Fibroblast of skin of right biceps (primary cell): ENCODE data around the gene L1CAM.

Experiments used
- DNase-seq: peaks from one replicate; pipeline ENCODE4 v3.0.0-alpha.2; 2013

The L1CAM gene

GRCh38 chrX:153885968-153886903 is at the start of gene L1CAM:
L1CAM (minus strand) TSS chrX:153886173; CDS start chrX:153875836, 10,337 bp downstream.
- no peak for DNase-seq

- no peak for DNase-seq
These were observed 49.4 kb upstream of the L1CAM start for GRCh38 chrX:153935326-153935851.

GRCh38 chrX:153934762-153935325 is 48.9 kb upstream of the L1CAM start, which contains the start of gene NAA10:
NAA10 (minus strand) TSS chrX:153935037; CDS start chrX:153934904, 133 bp downstream.
- peak; percentile 76 for DNase-seq

GRCh38 chrX:153934148-153934761 is 48.3 kb upstream of the L1CAM start:
- no peak for DNase-seq

GRCh38 chrX:153933748-153934147 is 47.8 kb upstream of the L1CAM start:
- DNase-seq: peak; percentile 47

- no peak for DNase-seq
These were observed 46.4 kb upstream of the L1CAM start for GRCh38 chrX:153932220-153932915.

- no peak for DNase-seq
These were observed 45.8 kb upstream of the L1CAM start for GRCh38 chrX:153931748-153932147.

- no peak for DNase-seq
These were observed 45.2 kb upstream of the L1CAM start for GRCh38 chrX:153931151-153931550.

GRCh38 chrX:153930011-153930910 is 44.3 kb upstream of the L1CAM start:
- no peak for DNase-seq

GRCh38 chrX:153929576-153929975 is 43.6 kb upstream of the L1CAM start:
- DNase-seq: no peak

GRCh38 chrX:153928846-153929245 is 42.9 kb upstream of the L1CAM start:
- DNase-seq: no peak

- DNase-seq: peak; percentile 97
These were observed 42.2 kb upstream of the L1CAM start for GRCh38 chrX:153927922-153928760.

GRCh38 chrX:153927672-153927921 is 41.6 kb upstream of the L1CAM start:
- DNase-seq: no peak

GRCh38 chrX:153926858-153927671 is 41.1 kb upstream of the L1CAM start:
- peak; percentile 35 for DNase-seq

GRCh38 chrX:153926552-153926857 is 40.5 kb upstream of the L1CAM start:
- no peak for DNase-seq

- no peak for DNase-seq
These were observed 40.0 kb upstream of the L1CAM start, which contains the start of gene ARHGAP4 for GRCh38 chrX:153925739-153926551. ARHGAP4 (minus strand) TSS chrX:153926264; CDS start chrX:153926202, 62 bp downstream.

GRCh38 chrX:153925387-153925738 is 39.4 kb upstream of the L1CAM start:
- DNase-seq: no peak

- peak; percentile 41 for DNase-seq
These were observed 38.3 kb upstream of the L1CAM start for GRCh38 chrX:153924149-153924861.
